Measurements from ENCODE around the gene MGAT5B.

MGAT5B gene

DNA sequence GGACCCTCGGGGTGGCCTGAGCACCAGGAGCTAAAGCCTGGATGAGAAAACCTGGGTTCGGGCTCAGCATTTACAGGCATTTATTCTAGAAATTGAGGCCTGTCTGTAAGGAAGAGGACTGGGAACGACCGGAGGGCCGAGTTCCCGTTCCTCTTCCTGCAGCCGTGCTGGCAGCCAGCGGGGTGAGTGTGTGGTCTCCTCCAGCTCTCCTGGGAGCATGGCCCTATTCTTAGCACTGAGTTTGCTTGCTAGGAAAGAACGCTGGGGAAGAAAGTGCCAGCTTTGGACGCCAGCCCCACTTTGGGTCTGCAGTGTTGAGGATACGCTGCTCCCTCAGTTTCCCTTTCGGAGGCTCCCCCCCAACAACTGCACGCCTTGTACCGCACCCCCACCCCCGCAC, 49.6 kb downstream of the MGAT5B start:
- no peaks in the 10 kb centered on the region for H3K79me2 ChIP-seq (ENCODE audit: control insufficient read depth, low read length)
- no peaks in the 10 kb centered on the region for H3K9me3 ChIP-seq (ENCODE audit: control insufficient read depth, insufficient read depth, low read length)
- TF ChIP-seq, protein P1, sequence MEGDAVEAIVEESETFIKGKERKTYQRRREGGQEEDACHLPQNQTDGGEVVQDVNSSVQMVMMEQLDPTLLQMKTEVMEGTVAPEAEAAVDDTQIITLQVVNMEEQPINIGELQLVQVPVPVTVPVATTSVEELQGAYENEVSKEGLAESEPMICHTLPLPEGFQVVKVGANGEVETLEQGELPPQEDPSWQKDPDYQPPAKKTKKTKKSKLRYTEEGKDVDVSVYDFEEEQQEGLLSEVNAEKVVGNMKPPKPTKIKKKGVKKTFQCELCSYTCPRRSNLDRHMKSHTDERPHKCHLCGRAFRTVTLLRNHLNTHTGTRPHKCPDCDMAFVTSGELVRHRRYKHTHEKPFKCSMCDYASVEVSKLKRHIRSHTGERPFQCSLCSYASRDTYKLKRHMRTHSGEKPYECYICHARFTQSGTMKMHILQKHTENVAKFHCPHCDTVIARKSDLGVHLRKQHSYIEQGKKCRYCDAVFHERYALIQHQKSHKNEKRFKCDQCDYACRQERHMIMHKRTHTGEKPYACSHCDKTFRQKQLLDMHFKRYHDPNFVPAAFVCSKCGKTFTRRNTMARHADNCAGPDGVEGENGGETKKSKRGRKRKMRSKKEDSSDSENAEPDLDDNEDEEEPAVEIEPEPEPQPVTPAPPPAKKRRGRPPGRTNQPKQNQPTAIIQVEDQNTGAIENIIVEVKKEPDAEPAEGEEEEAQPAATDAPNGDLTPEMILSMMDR (IDR thresholded peaks at IDR 0.05; ENCODE audit: low read depth, low read length, poor library complexity, severe bottlenecking) = no peak
- no peak for TF ChIP-seq EZH2phosphoT487 (IDR thresholded peaks at IDR 0.05; ENCODE audit: borderline replicate concordance, low read length)
- H3K27me3 ChIP-seq (ENCODE audit: control insufficient read depth, low read length) = peaks cover 48% of the 10 kb centered on the region
- H3K36me3 ChIP-seq (ENCODE audit: control insufficient read depth, low read length) = no peaks in the 10 kb centered on the region
- H4K20me1 ChIP-seq (ENCODE audit: control insufficient read depth, insufficient read depth, low read depth, low read length) = no peaks in the 10 kb centered on the region
- no peaks in the 10 kb centered on the region for H3K9me2 ChIP-seq (replicated peaks; ENCODE audit: control insufficient read depth, low read length)
- no peaks in the 10 kb centered on the region for H3K4me1 ChIP-seq (ENCODE audit: control insufficient read depth, low read length)
- H3K4me2 ChIP-seq (ENCODE audit: low read length) = no peak overlapping the region
- no peak overlapping the region for H3K27ac ChIP-seq (ENCODE audit: low read depth, low read length)
- no peak overlapping the region for H3K4me3 ChIP-seq (ENCODE audit: low read length)
- no peaks in the 10 kb centered on the region for H3F3A ChIP-seq (ENCODE audit: control insufficient read depth, insufficient read depth)

DNA sequence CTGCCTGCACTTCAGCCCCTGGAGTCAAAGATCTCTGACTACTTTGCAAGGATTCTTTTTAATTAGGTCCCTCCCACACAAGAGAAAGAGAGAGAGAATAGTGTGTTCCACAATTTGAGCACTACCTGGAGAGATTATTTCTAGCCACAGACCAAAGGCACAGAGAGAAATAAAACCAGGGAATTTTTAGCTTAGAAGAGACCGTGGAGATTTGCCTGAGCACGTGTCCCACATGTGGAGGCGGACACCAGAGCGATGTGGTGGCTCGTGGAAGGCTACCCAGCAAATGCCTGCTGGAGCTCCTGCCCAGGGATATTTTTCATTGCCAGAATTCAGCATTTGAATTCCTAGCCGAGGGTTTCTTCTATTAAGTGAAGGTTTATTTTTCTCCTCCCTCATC, 50.6 kb downstream of the MGAT5B start:
- Histone ChIP-seq H3K36me3 (ENCODE audit: control insufficient read depth, low read length) (no peaks in the 10 kb centered on the region), H3F3A (ENCODE audit: control insufficient read depth, insufficient read depth) (no peaks in the 10 kb centered on the region), H3K9me2 (replicated peaks; ENCODE audit: control insufficient read depth, low read length) (no peaks in the 10 kb centered on the region), H3K79me2 (ENCODE audit: control insufficient read depth, low read length) (no peaks in the 10 kb centered on the region), H3K4me1 (ENCODE audit: control insufficient read depth, low read length) (no peaks in the 10 kb centered on the region), H3K9me3 (ENCODE audit: control insufficient read depth, insufficient read depth, low read length) (no peaks in the 10 kb centered on the region), H3K27ac (ENCODE audit: low read depth, low read length) (no peak overlapping the region), H4K20me1 (ENCODE audit: control insufficient read depth, insufficient read depth, low read depth, low read length) (no peaks in the 10 kb centered on the region), H3K27me3 (ENCODE audit: control insufficient read depth, low read length) (peaks cover 45% of the 10 kb centered on the region), H3K4me3 (ENCODE audit: low read length) (no peak overlapping the region), H3K4me2 (ENCODE audit: low read length) (no peak overlapping the region)
- no peak for TF ChIP-seq EZH2phosphoT487 (IDR thresholded peaks at IDR 0.05; ENCODE audit: borderline replicate concordance, low read length)
- TF ChIP-seq, protein P1 (IDR thresholded peaks at IDR 0.05; ENCODE audit: low read depth, low read length, poor library complexity, severe bottlenecking) = no peak

DNA sequence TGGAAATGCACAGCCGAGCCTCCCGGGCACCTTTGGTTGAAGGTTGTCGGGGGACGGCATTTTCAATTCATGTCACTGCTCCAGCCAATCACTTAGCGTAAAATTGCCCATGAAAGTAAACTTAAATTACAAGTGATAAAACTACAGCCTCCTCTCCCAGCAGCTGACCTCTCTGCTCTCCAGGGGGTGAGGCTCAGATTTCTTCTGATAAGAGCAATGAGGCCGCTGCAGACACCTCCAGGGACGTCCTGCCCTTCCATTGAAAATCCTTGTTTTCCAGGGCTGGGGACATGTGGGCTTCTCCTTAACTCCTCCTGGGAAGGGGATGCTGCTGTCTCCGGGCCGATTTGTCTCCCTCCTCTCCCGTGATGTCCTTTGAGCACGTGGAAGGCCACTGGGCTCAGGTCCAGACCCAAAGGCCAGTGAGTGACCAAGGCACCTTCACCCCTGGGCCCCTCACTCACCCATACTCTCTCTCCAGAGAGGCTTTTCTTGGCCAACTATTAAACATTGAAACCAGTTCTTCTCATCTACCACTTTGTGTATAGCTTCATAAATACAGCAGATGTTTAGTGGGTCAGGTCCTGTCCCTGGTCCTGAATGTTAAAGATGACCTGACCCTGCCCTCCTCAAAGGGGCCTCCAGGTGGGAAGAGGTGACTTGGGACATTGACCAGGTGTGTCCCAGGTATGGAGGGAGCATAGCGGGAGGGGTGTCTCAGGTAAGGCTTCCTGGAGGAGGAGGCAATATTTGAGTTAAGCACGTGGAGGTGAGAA, 52.3 kb downstream of the MGAT5B start:
- TF ChIP-seq, protein P1 (IDR thresholded peaks at IDR 0.05; ENCODE audit: low read depth, low read length, poor library complexity, severe bottlenecking) = no peak
- H3K27ac ChIP-seq (ENCODE audit: low read depth, low read length) = no peak overlapping the region
- H3K9me3 ChIP-seq (ENCODE audit: control insufficient read depth, insufficient read depth, low read length) = no peaks in the 10 kb centered on the region
- H3K4me1 ChIP-seq (ENCODE audit: control insufficient read depth, low read length) = no peaks in the 10 kb centered on the region
- H3K79me2 ChIP-seq (ENCODE audit: control insufficient read depth, low read length) = no peaks in the 10 kb centered on the region
- H3K27me3 ChIP-seq (ENCODE audit: control insufficient read depth, low read length) = peaks cover 45% of the 10 kb centered on the region
- H3K9me2 ChIP-seq (replicated peaks; ENCODE audit: control insufficient read depth, low read length) = no peaks in the 10 kb centered on the region
- no peak overlapping the region for H3K4me3 ChIP-seq (ENCODE audit: low read length)
- no peaks in the 10 kb centered on the region for H3F3A ChIP-seq (ENCODE audit: control insufficient read depth, insufficient read depth)
- H3K36me3 ChIP-seq (ENCODE audit: control insufficient read depth, low read length) = no peaks in the 10 kb centered on the region
- no peak overlapping the region for H3K4me2 ChIP-seq (ENCODE audit: low read length)
- no peaks in the 10 kb centered on the region for H4K20me1 ChIP-seq (ENCODE audit: control insufficient read depth, insufficient read depth, low read depth, low read length)

Measured in DOHH2 (cell line).